Endothelial cell of umbilical vein (primary cell): Measurements from ENCODE around the gene PRCD. TPM values are rescaled to one million over a fixed set of nuclear protein-coding genes. Genes with fewer than 3 reads are reported as not detected.

Source experiments
- BruUV-seq: library from RNA; stranded (reverse); fragments of 400-500 nt; replicated peaks from 2 replicates; lab custom pipeline; 2021; lab: Mats Ljungman, UMichigan
- CTCF ChIA-PET: fragments of 300-600, 350-600 bp; sonication (Branson Sonifier 250); formaldehyde crosslinking; loops from one replicate; lab custom pipeline; 2021; ENCODE audit warnings: antibody characterized with exemption, inconsistent platforms; lab: Charles Lee
- POLR2A ChIA-PET: fragments of 300-600, 350-600 bp; sonication (Branson Sonifier 250); formaldehyde crosslinking; loops from one replicate; lab custom pipeline; 2021; ENCODE audit warnings: antibody characterized with exemption, inconsistent platforms; lab: Charles Lee
- DNase-seq: peaks from one replicate; pipeline ENCODE4 v3.0.0-alpha.2; 2011; ENCODE audit warnings: low read depth, low spot score
- FAIRE-seq: peaks from 2 replicates; lab custom pipeline; 2011; peaks lifted over from hg19 to GRCh38; lab: Jason Lieb, UNC
- H2AFZ ChIP-seq: 2 replicates; pipeline ENCODE4 v1.6.0; 2012; ENCODE audit warnings: low read depth, low read length, control low read depth, inconsistent platforms
- H3K27ac ChIP-seq: 2 replicates; pipeline ENCODE4 v1.5.1; 2011; ENCODE audit warnings: low read depth, mild to moderate bottlenecking, control low read depth, low read length, moderate library complexity; ENCODE audit not compliant: insufficient read depth
- H3K27me3 ChIP-seq, 2 experiments: 2 replicates each; pipeline versions ENCODE4 v1.6.0 to v1.6.1; 2011; ENCODE audit warnings: low read length in 2 of 2, mixed read lengths in 1 of 2; ENCODE audit not compliant: control insufficient read depth in 2 of 2, insufficient read depth in 2 of 2
- H3K36me3 ChIP-seq, 2 experiments: 2 replicates in 1 of 2; 3 replicates in 1 of 2; pipeline ENCODE4 v1.5.1; 2011; ENCODE audit warnings: low read length in 2 of 2, mild to moderate bottlenecking in 1 of 2, moderate library complexity in 1 of 2; ENCODE audit not compliant: control insufficient read depth in 2 of 2, insufficient read depth in 2 of 2; ENCODE audit errors: extremely low read depth in 1 of 2
- H3K4me1 ChIP-seq: 3 replicates; pipeline ENCODE4 v1.5.1; 2011; ENCODE audit warnings: mild to moderate bottlenecking, low read length; ENCODE audit not compliant: control insufficient read depth, insufficient read depth; ENCODE audit errors: extremely low read depth
- H3K4me2 ChIP-seq: 2 replicates; pipeline ENCODE4 v1.6.1; 2011; ENCODE audit warnings: low read length, control low read depth, mixed read lengths; ENCODE audit not compliant: insufficient read depth
- H3K4me3 ChIP-seq, 3 experiments: fragments of 200-600 bp in 1 of 3; sonication (generic), shearing (Covaris generic) in 1 of 3; replicated peaks in 1 of 3; 2 replicates each; pipeline ENCODE4 v1.5.1; 2011 to 2016; ENCODE audit warnings: control low read depth in 3 of 3, low read length in 3 of 3, mild to moderate bottlenecking in 2 of 3, inconsistent platforms in 1 of 3, low read depth in 1 of 3, moderate library complexity in 1 of 3; ENCODE audit not compliant: insufficient read depth in 1 of 3
- H3K79me2 ChIP-seq: 2 replicates; pipeline ENCODE4 v1.6.0; 2012; ENCODE audit warnings: low read length, inconsistent platforms; ENCODE audit not compliant: control insufficient read depth, insufficient read depth
- H3K9ac ChIP-seq: replicated peaks from 2 replicates; pipeline ENCODE3; 2011; ENCODE audit warnings: low read length, control low read depth; ENCODE audit not compliant: insufficient read depth; ENCODE audit errors: extremely low read depth
- H3K9me1 ChIP-seq: replicated peaks from 3 replicates; pipeline ENCODE4 v1.6.0; 2011; ENCODE audit warnings: mild to moderate bottlenecking, low read length; ENCODE audit not compliant: control insufficient read depth, insufficient read depth; ENCODE audit errors: extremely low read depth
- H3K9me3 ChIP-seq: replicated peaks from 2 replicates; pipeline ENCODE4 v1.5.1; 2012; ENCODE audit warnings: low read length, inconsistent platforms; ENCODE audit not compliant: control insufficient read depth, insufficient read depth
- H4K20me1 ChIP-seq: replicated peaks from 2 replicates; pipeline ENCODE3; 2011; ENCODE audit warnings: mild to moderate bottlenecking, low read length; ENCODE audit not compliant: control insufficient read depth, insufficient read depth; ENCODE audit errors: extremely low read depth
- EZH2 ChIP-seq: IDR thresholded peaks from 2 replicates; pipeline ENCODE4 v1.6.1; 2012; ENCODE audit warnings: borderline replicate concordance, low read depth, mild to moderate bottlenecking, moderate library complexity, low read length, inconsistent platforms; ENCODE audit not compliant: severe bottlenecking
- FOS ChIP-seq: IDR thresholded peaks from 2 replicates; pipeline ENCODE4 v1.6.1; 2011; ENCODE audit warnings: mild to moderate bottlenecking, low read length, moderate library complexity, borderline replicate concordance; ENCODE audit not compliant: insufficient read depth
- GATA2 ChIP-seq: IDR thresholded peaks from 2 replicates; pipeline ENCODE4 v1.7.0; 2011; ENCODE audit warnings: low read depth, mild to moderate bottlenecking, moderate library complexity, mixed read lengths, low read length; ENCODE audit not compliant: insufficient read length, insufficient read depth
- JUN ChIP-seq: IDR thresholded peaks from 2 replicates; pipeline ENCODE4 v1.6.1; 2011; ENCODE audit warnings: borderline replicate concordance, low read depth; ENCODE audit not compliant: insufficient read length, insufficient read depth
- MYC ChIP-seq: IDR thresholded peaks from one replicate; pipeline ENCODE4 v1.6.1; 2011; ENCODE audit warnings: mild to moderate bottlenecking, low read depth, low read length
- POLR2A ChIP-seq: IDR thresholded peaks from 2 replicates; pipeline ENCODE4 v1.6.1; 2012; ENCODE audit warnings: low read depth, mild to moderate bottlenecking, control low read depth, low read length
- POLR2AphosphoS5 ChIP-seq: IDR thresholded peaks from 2 replicates; pipeline ENCODE4 v1.6.1; 2012; ENCODE audit warnings: low read depth, mild to moderate bottlenecking, control low read depth, low read length, moderate library complexity; ENCODE audit not compliant: insufficient read depth
- dilution Hi-C: fragments of 300-500 bp; cut with MboI; formaldehyde crosslinking; loops from one replicate; pipeline ENCODE4 v1.15.0; 2019; ENCODE audit warnings: low sequenced_read_pairs; ENCODE audit not compliant: extremely low pct_ligation_motif_present
- intact Hi-C: fragments of 100-400 bp; cut with micrococcal nuclease; formaldehyde crosslinking; loops from one replicate; pipeline ENCODE4 v1.10.0; 2022
- polyA plus RNA-seq, 4 experiments: library from polyadenylated mRNA; depleted of rRNA in 3 of 4; stranded (reverse) in 3 of 4; unstranded in 1 of 4; fragments of >200 nt; gene quantifications; 2 replicates each; pipeline versions ENCODE4 v1.2.1 to v1.2.3, GENCODE V29; 2011 to 2012; ENCODE audit warnings: missing spikeins in 1 of 4
- total RNA-seq: library from RNA; stranded (reverse); gene quantifications from 2 replicates; pipeline ENCODE4 v1.2.3, GENCODE V29; 2021
- TF ChIP-seq, protein P1 (sequence below): IDR thresholded peaks from 2 replicates; pipeline ENCODE4 v1.6.1; 2011; ENCODE audit not compliant: insufficient read depth, insufficient read length
- TF ChIP-seq, protein P2 (sequence below), 2 donors: IDR thresholded peaks; 1 replicate in 1 of 2; 2 replicates in 1 of 2; pipeline ENCODE4 v1.5.1; 2011; ENCODE audit warnings: low read length in 2 of 2, mild to moderate bottlenecking in 2 of 2, moderate library complexity in 2 of 2, control low read depth in 1 of 2, inconsistent platforms in 1 of 2, low read depth in 1 of 2; ENCODE audit not compliant: insufficient read depth in 1 of 2; ENCODE audit errors: extremely low read depth in 1 of 2

The PRCD gene
- total and polyA plus RNA-seq, 2 donors (not counting 3 experiments of a cell fraction or from before 2014, with no cell fraction given) = not detected

DNA sequence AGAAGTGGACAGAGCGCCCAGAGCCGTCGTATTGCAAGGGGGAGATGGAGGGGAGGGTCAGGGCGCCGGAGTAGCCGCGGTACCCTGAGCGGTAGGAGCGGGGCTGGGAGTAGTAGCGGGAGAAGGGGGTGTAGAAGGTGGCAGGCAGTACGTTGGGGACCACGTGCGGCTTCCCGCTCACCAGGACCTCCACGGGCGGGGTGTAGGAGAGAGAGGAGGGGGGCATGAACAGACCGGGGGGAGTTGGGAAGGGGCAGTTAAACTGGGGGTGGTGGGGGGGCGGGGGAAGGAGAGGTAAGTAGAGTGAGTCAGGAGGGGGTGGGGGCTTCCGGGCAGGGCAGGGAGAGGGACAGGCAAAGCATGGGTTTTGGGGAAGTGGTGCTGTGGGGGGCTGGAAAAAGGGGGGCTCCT lies 29.0 kb downstream of the PRCD start:
- FAIRE-seq (no peak), DNase-seq (no peak)
- H3K9me3 ChIP-seq = no peaks in the 10 kb centered on the region
- H3K4me2 ChIP-seq = no peak overlapping the region
- intact Hi-C loops (no loop called here), dilution Hi-C loops (no loop called here)
- POLR2A ChIA-PET = no interaction called here
- no peaks in the 10 kb centered on the region for H3K4me1 ChIP-seq
- H3K79me2 ChIP-seq = no peaks in the 10 kb centered on the region
- CTCF ChIA-PET = interaction anchor here (3.6 kb wide), 1 partner anchor 55 kb away, joined by 19 read pairs; no protein-coding TSS in a partner anchor
- H3K4me3 ChIP-seq = no peak overlapping the region
- peaks cover 5 to 7% of the 10 kb centered on the region in 2 experiments for H3K36me3 ChIP-seq
- TF ChIP-seq JUN (no peak), MYC (no peak), GATA2 (no peak), EZH2 (no peak), POLR2A (no peak), POLR2AphosphoS5 (no peak), FOS (no peak)
- TF ChIP-seq, protein P1, sequence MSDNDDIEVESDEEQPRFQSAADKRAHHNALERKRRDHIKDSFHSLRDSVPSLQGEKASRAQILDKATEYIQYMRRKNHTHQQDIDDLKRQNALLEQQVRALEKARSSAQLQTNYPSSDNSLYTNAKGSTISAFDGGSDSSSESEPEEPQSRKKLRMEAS = no peak
- TF ChIP-seq, protein P2, sequence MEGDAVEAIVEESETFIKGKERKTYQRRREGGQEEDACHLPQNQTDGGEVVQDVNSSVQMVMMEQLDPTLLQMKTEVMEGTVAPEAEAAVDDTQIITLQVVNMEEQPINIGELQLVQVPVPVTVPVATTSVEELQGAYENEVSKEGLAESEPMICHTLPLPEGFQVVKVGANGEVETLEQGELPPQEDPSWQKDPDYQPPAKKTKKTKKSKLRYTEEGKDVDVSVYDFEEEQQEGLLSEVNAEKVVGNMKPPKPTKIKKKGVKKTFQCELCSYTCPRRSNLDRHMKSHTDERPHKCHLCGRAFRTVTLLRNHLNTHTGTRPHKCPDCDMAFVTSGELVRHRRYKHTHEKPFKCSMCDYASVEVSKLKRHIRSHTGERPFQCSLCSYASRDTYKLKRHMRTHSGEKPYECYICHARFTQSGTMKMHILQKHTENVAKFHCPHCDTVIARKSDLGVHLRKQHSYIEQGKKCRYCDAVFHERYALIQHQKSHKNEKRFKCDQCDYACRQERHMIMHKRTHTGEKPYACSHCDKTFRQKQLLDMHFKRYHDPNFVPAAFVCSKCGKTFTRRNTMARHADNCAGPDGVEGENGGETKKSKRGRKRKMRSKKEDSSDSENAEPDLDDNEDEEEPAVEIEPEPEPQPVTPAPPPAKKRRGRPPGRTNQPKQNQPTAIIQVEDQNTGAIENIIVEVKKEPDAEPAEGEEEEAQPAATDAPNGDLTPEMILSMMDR (IDR thresholded peaks at IDR 0.05; ENCODE audit: extremely low read depth in 1 of 2, insufficient read depth in 1 of 2, low read depth in 1 of 2, low read length in 2 of 2) = no peak
- H4K20me1 ChIP-seq = no peaks in the 10 kb centered on the region
- no peak overlapping the region for H2AFZ ChIP-seq
- H3K9ac ChIP-seq = no peak overlapping the region
- no peak overlapping the region for H3K27ac ChIP-seq
- H3K27me3 ChIP-seq = no peaks in the 10 kb centered on the region
- BruUV-seq = no TSS peak
- no peaks in the 10 kb centered on the region for H3K9me1 ChIP-seq
